Astrocyte (in vitro differentiated cells and primary cell): ENCODE measurements around the gene ANKRD53. TPM values are rescaled to one million over a fixed set of nuclear protein-coding genes. Genes with fewer than 3 reads are reported as not detected.

ENCODE experiments used
- DNase-seq: peaks from one replicate; pipeline ENCODE4 v3.0.0-alpha.2; 2010; ENCODE audit warnings: low read depth
- FAIRE-seq: peaks from 2 replicates; lab custom pipeline; 2011; peaks lifted over from hg19 to GRCh38; lab: Jason Lieb, UNC
- H2AFZ ChIP-seq: 2 replicates; pipeline ENCODE4 v1.6.0; 2012; ENCODE audit warnings: low read depth, low read length, inconsistent platforms
- H3K27ac ChIP-seq: 2 replicates; pipeline ENCODE4 v1.5.1; 2011; ENCODE audit warnings: low read depth, low read length, inconsistent platforms
- H3K27me3 ChIP-seq: 2 replicates; pipeline ENCODE4 v1.6.0; 2011; ENCODE audit warnings: low read length, inconsistent platforms; ENCODE audit not compliant: insufficient read depth
- H3K36me3 ChIP-seq: 2 replicates; pipeline ENCODE4 v1.5.1; 2011; ENCODE audit warnings: low read length, inconsistent platforms; ENCODE audit not compliant: insufficient read depth
- H3K4me1 ChIP-seq: 2 replicates; pipeline ENCODE4 v1.5.1; 2011; ENCODE audit warnings: low read length, inconsistent platforms; ENCODE audit not compliant: insufficient read depth
- H3K4me2 ChIP-seq: 2 replicates; pipeline ENCODE4 v1.6.0; 2012; ENCODE audit warnings: low read length, inconsistent platforms
- H3K4me3 ChIP-seq: 2 replicates; pipeline ENCODE4 v1.5.1; 2011; ENCODE audit warnings: low read depth, mild to moderate bottlenecking, low read length, inconsistent platforms; ENCODE audit not compliant: insufficient read depth
- H3K79me2 ChIP-seq: 2 replicates; pipeline ENCODE4 v1.6.0; 2012; ENCODE audit warnings: mild to moderate bottlenecking, low read length, inconsistent platforms; ENCODE audit not compliant: insufficient read depth
- H3K9ac ChIP-seq: 2 replicates; pipeline ENCODE4 v1.6.0; 2012; ENCODE audit warnings: mild to moderate bottlenecking, low read length, inconsistent platforms
- H3K9me3 ChIP-seq: 2 replicates; pipeline ENCODE4 v1.5.1; 2012; ENCODE audit warnings: low read depth, mild to moderate bottlenecking, low read length, inconsistent platforms; ENCODE audit not compliant: insufficient read depth
- H4K20me1 ChIP-seq: 2 replicates; pipeline ENCODE4 v1.6.0; 2012; ENCODE audit warnings: low read length, inconsistent platforms; ENCODE audit not compliant: insufficient read depth
- H3K27ac Mint-ChIP-seq: one replicate; pipeline ENCODE4 v1.8.0; 2021; ENCODE audit warnings: mild to moderate bottlenecking, mixed read lengths; ENCODE audit not compliant: unreplicated experiment
- H3K27me3 Mint-ChIP-seq: one replicate; pipeline ENCODE4 v1.8.0; 2021; ENCODE audit warnings: low read depth, mixed read lengths; ENCODE audit not compliant: unreplicated experiment
- H3K36me3 Mint-ChIP-seq: one replicate; pipeline ENCODE4 v1.8.0; 2021; ENCODE audit warnings: low read depth, mixed read lengths; ENCODE audit not compliant: unreplicated experiment
- H3K4me1 Mint-ChIP-seq: one replicate; pipeline ENCODE4 v1.8.0; 2021; ENCODE audit warnings: low read depth, mixed read lengths; ENCODE audit not compliant: unreplicated experiment
- H3K4me3 Mint-ChIP-seq: one replicate; pipeline ENCODE4 v1.8.0; 2021; ENCODE audit warnings: mild to moderate bottlenecking, moderate library complexity, mixed read lengths; ENCODE audit not compliant: unreplicated experiment
- H3K9me3 Mint-ChIP-seq: one replicate; pipeline ENCODE4 v1.8.0; 2021; ENCODE audit warnings: mild to moderate bottlenecking, mixed read lengths; ENCODE audit not compliant: unreplicated experiment
- CTCF ChIP-seq: IDR thresholded peaks from 2 replicates; pipeline ENCODE4 v1.5.1; 2011; ENCODE audit warnings: low read depth, mild to moderate bottlenecking, inconsistent platforms, low read length, moderate library complexity; ENCODE audit not compliant: insufficient read depth
- EZH2 ChIP-seq: IDR thresholded peaks from 2 replicates; pipeline ENCODE4 v1.6.1; 2012; ENCODE audit warnings: mild to moderate bottlenecking, low read length, inconsistent platforms; ENCODE audit not compliant: insufficient read depth
- total RNA-seq: library from RNA; stranded (reverse); gene quantifications from 2 replicates; pipeline ENCODE4 v1.2.1, GENCODE V29; 2021

Gene ANKRD53
- total RNA-seq, 1 donor from 2014 or later = 1.1 TPM

- Histone ChIP-seq H3K36me3 (no peaks in the 10 kb centered on the region), H3K79me2 (no peaks in the 10 kb centered on the region), H3K4me1 (peaks cover 17% of the 10 kb centered on the region), H3K9me3 (no peaks in the 10 kb centered on the region), H3K9ac (no peak overlapping the region), H3K4me2 (no peak overlapping the region), H3K27ac (no peak overlapping the region), H3K4me3 (no peak overlapping the region), H2AFZ (no peak overlapping the region), H4K20me1 (peaks cover 10% of the 10 kb centered on the region), H3K27me3 (no peaks in the 10 kb centered on the region)
- Mint-ChIP-seq H3K4me1 (peaks cover 8% of the 10 kb centered on the region), H3K9me3 (no peaks in the 10 kb centered on the region), H3K4me3 (no peak overlapping the region), H3K27ac (no peak overlapping the region), H3K36me3 (peaks cover 8% of the 10 kb centered on the region), H3K27me3 (peaks cover 20% of the 10 kb centered on the region)
- no peak for FAIRE-seq
- no peak for TF ChIP-seq EZH2
- TF ChIP-seq CTCF = no peak
- DNase-seq = no peak
These were observed 1.2 kb downstream of the ANKRD53 start for GRCh38 chr2:70979626-70980025.

GRCh38 chr2:70981421-70981820 lies 3.0 kb downstream of the ANKRD53 start:
- H3K4me1 Mint-ChIP-seq = peaks cover 8% of the 10 kb centered on the region
- H3K27me3 Mint-ChIP-seq = peaks cover 8% of the 10 kb centered on the region
- no peak for FAIRE-seq
- H3K4me3 ChIP-seq = no peak overlapping the region
- H3K9ac ChIP-seq = no peak overlapping the region
- no peaks in the 10 kb centered on the region for H3K79me2 ChIP-seq
- no peaks in the 10 kb centered on the region for H3K36me3 ChIP-seq
- H3K4me2 ChIP-seq = no peak overlapping the region
- TF ChIP-seq EZH2 (no peak), CTCF (no peak)
- peaks cover 18% of the 10 kb centered on the region for H4K20me1 ChIP-seq
- H3K4me3 Mint-ChIP-seq = no peak overlapping the region
- H3K9me3 Mint-ChIP-seq = no peaks in the 10 kb centered on the region
- peaks cover 17% of the 10 kb centered on the region for H3K4me1 ChIP-seq
- no peak for DNase-seq
- no peak overlapping the region for H2AFZ ChIP-seq
- no peak overlapping the region for H3K27ac Mint-ChIP-seq
- peaks cover 12% of the 10 kb centered on the region for H3K36me3 Mint-ChIP-seq
- H3K9me3 ChIP-seq = no peaks in the 10 kb centered on the region
- H3K27me3 ChIP-seq = no peaks in the 10 kb centered on the region
- no peak overlapping the region for H3K27ac ChIP-seq

GRCh38 chr2:70981866-70982810 lies 3.7 kb downstream of the ANKRD53 start:
- Histone ChIP-seq H3K27me3 (no peaks in the 10 kb centered on the region), H3K9ac (no peak overlapping the region), H3K27ac (no peak overlapping the region), H4K20me1 (peaks cover 20% of the 10 kb centered on the region), H3K4me2 (no peak overlapping the region), H3K4me3 (no peak overlapping the region), H3K36me3 (no peaks in the 10 kb centered on the region), H2AFZ (no peak overlapping the region), H3K9me3 (no peaks in the 10 kb centered on the region), H3K4me1 (peaks cover 17% of the 10 kb centered on the region), H3K79me2 (no peaks in the 10 kb centered on the region)
- H3K4me3 Mint-ChIP-seq = no peak overlapping the region
- H3K9me3 Mint-ChIP-seq = no peaks in the 10 kb centered on the region
- H3K27ac Mint-ChIP-seq = no peak overlapping the region
- H3K27me3 Mint-ChIP-seq = peaks cover 8% of the 10 kb centered on the region
- TF ChIP-seq EZH2 = no peak
- no peak for TF ChIP-seq CTCF
- FAIRE-seq (no peak), DNase-seq (no peak)
- H3K4me1 Mint-ChIP-seq = peaks cover 5% of the 10 kb centered on the region
- peaks cover 15% of the 10 kb centered on the region for H3K36me3 Mint-ChIP-seq
